GM21390 (cell line): ENCODE measurements around the gene NGEF.

Experiments
- ATAC-seq: cut with Tn5 transposase; IDR thresholded peaks from one replicate; pipeline ENCODE4 v1.9.1; 2021; ENCODE audit not compliant: unreplicated experiment

The NGEF gene

GRCh38 chr2:232846055-232846454 lies 167.0 kb downstream of the NGEF start:
- ATAC-seq, result no peak

GRCh38 chr2:232843834-232844233 lies 169.2 kb downstream of the NGEF start:
- no peak for ATAC-seq

GRCh38 chr2:232842689-232843088 lies 170.4 kb downstream of the NGEF start:
- no peak for ATAC-seq

- no peak for ATAC-seq
These were observed 173.5 kb downstream of the NGEF start for GRCh38 chr2:232839411-232840079.

- ATAC-seq, result peak; percentile 81
These were observed 174.6 kb downstream of the NGEF start for GRCh38 chr2:232838406-232838874.

GRCh38 chr2:232836934-232837333 lies 176.1 kb downstream of the NGEF start:
- no peak for ATAC-seq

GRCh38 chr2:232835687-232836208 lies 177.3 kb downstream of the NGEF start:
- ATAC-seq, result no peak

- ATAC-seq, result no peak
These were observed 179.2 kb downstream of the NGEF start for GRCh38 chr2:232833830-232834229.

GRCh38 chr2:232831496-232831895 lies 181.6 kb downstream of the NGEF start:
- ATAC-seq, result no peak

- no peak for ATAC-seq
These were observed 183.1 kb downstream of the NGEF start for GRCh38 chr2:232829988-232830387.
